Keratinocyte (primary cell): ENCODE measurements around the gene CD247. TPM values are rescaled to one million over a fixed set of nuclear protein-coding genes. Genes with fewer than 3 reads are reported as not detected.

Experiments
- DNase-seq: peaks from one replicate; pipeline ENCODE4 v3.0.0-alpha.2; 2011; ENCODE audit warnings: low read depth, missing footprints, low spot score
- FAIRE-seq: peaks from 2 replicates; lab custom pipeline; 2011; peaks lifted over from hg19 to GRCh38; lab: Jason Lieb, UNC
- H2AFZ ChIP-seq: 2 replicates; pipeline ENCODE4 v1.6.0; 2012; ENCODE audit warnings: low read length, control low read depth, inconsistent platforms; ENCODE audit not compliant: control insufficient read depth
- H3K27ac ChIP-seq: 2 replicates; pipeline ENCODE4 v1.5.1; 2011; ENCODE audit warnings: low read length; ENCODE audit not compliant: control insufficient read depth, insufficient read depth
- H3K27me3 ChIP-seq: 3 replicates; pipeline ENCODE4 v1.6.0; 2011; ENCODE audit warnings: low read length; ENCODE audit not compliant: control insufficient read depth, insufficient read depth; ENCODE audit errors: extremely low read depth
- H3K36me3 ChIP-seq, 2 experiments: 2 replicates in 1 of 2; 3 replicates in 1 of 2; pipeline ENCODE4 v1.5.1; 2011; ENCODE audit warnings: low read length in 2 of 2, mild to moderate bottlenecking in 1 of 2; ENCODE audit not compliant: control insufficient read depth in 2 of 2, insufficient read depth in 2 of 2; ENCODE audit errors: extremely low read depth in 1 of 2
- H3K4me1 ChIP-seq: 3 replicates; pipeline ENCODE4 v1.5.1; 2011; ENCODE audit warnings: low read length; ENCODE audit not compliant: control insufficient read depth, insufficient read depth; ENCODE audit errors: extremely low read depth
- H3K4me2 ChIP-seq: 3 replicates; pipeline ENCODE4 v1.6.0; 2011; ENCODE audit warnings: low read depth, low read length; ENCODE audit not compliant: control insufficient read depth, insufficient read depth; ENCODE audit errors: extremely low read depth
- H3K4me3 ChIP-seq, 3 experiments: fragments of 200-600 bp in 1 of 3; sonication (generic) in 1 of 3; 2 replicates in 2 of 3; 3 replicates in 1 of 3; pipeline ENCODE4 v1.5.1; 2011 to 2016; ENCODE audit warnings: low read length in 3 of 3, mild to moderate bottlenecking in 3 of 3, control low read depth in 2 of 3, inconsistent platforms in 1 of 3, low read depth in 1 of 3, mixed read lengths in 1 of 3, mixed run types in 1 of 3, moderate library complexity in 1 of 3; ENCODE audit not compliant: control insufficient read depth in 2 of 3, insufficient read depth in 2 of 3; ENCODE audit errors: extremely low read depth in 1 of 3
- H3K79me2 ChIP-seq: 2 replicates; pipeline ENCODE4 v1.6.0; 2012; ENCODE audit warnings: low read length; ENCODE audit not compliant: control insufficient read depth, insufficient read depth
- H3K9ac ChIP-seq: 3 replicates; pipeline ENCODE4 v1.6.0; 2011; ENCODE audit warnings: low read length; ENCODE audit not compliant: control insufficient read depth, insufficient read depth; ENCODE audit errors: extremely low read depth
- H3K9me1 ChIP-seq: 3 replicates; pipeline ENCODE4 v1.6.0; 2011; ENCODE audit warnings: low read length; ENCODE audit not compliant: control insufficient read depth, insufficient read depth; ENCODE audit errors: extremely low read depth
- H3K9me3 ChIP-seq: 2 replicates; pipeline ENCODE4 v1.5.1; 2012; ENCODE audit warnings: low read depth, low read length; ENCODE audit not compliant: control insufficient read depth
- H4K20me1 ChIP-seq: 3 replicates; pipeline ENCODE4 v1.6.0; 2011; ENCODE audit warnings: low read length; ENCODE audit not compliant: control insufficient read depth, insufficient read depth; ENCODE audit errors: extremely low read depth
- EZH2 ChIP-seq: IDR thresholded peaks from one replicate; pipeline ENCODE4 v1.6.1; 2012; ENCODE audit warnings: inconsistent platforms, mild to moderate bottlenecking, low read length, moderate library complexity
- dilution Hi-C: fragments of 300-500 bp; cut with MboI; formaldehyde crosslinking; loops from one replicate; pipeline ENCODE4 v1.7.0; 2020; ENCODE audit warnings: low sequenced_read_pairs; ENCODE audit not compliant: extremely low pct_ligation_motif_present
- polyA plus RNA-seq, 5 experiments: library from polyadenylated mRNA; depleted of rRNA in 3 of 5; stranded (reverse) in 3 of 5; stranded (forward) in 1 of 5; unstranded in 1 of 5; fragments of >200 nt; gene quantifications; 1 replicate in 1 of 5; 2 replicates in 3 of 5; 3 replicates in 1 of 5; pipeline versions ENCODE4 v1.2.1 to v1.2.3, GENCODE V29; 2011 to 2012; ENCODE audit warnings: missing spikeins in 2 of 5, low read depth in 1 of 5, low replicate concordance in 1 of 5
- TF ChIP-seq, protein P1 (sequence below), 3 experiments: IDR thresholded peaks in 1 of 3; conservative IDR thresholded peaks in 1 of 3; optimal IDR thresholded peaks in 1 of 3; 2 replicates in 2 of 3; 3 replicates in 1 of 3; pipeline versions ENCODE3 to v1.5.1; 2011; ENCODE audit warnings: low read length in 3 of 3, mild to moderate bottlenecking in 3 of 3, moderate library complexity in 2 of 3, control low read depth in 1 of 3, inconsistent platforms in 1 of 3; ENCODE audit not compliant: insufficient read depth in 2 of 3; ENCODE audit errors: extremely low read depth in 1 of 3

CD247 gene
- polyA plus RNA-seq, 1 donor (not counting 4 experiments of a cell fraction or from before 2014, with no cell fraction given): not detected

GRCh38 chr1:167563579-167564246, 45.4 kb upstream of the CD247 start:
- dilution Hi-C loops: no loop called here
- Histone ChIP-seq H3K36me3 (no peaks in the 10 kb centered on the region), H3K9ac (no peak overlapping the region), H3K4me2 (no peak overlapping the region), H3K27me3 (no peaks in the 10 kb centered on the region), H3K4me3 (no peak overlapping the region), H3K27ac (no peak overlapping the region), H3K9me1 (peaks cover 2% of the 10 kb centered on the region), H4K20me1 (no peaks in the 10 kb centered on the region), H3K9me3 (no peaks in the 10 kb centered on the region), H2AFZ (no peak overlapping the region), H3K79me2 (no peaks in the 10 kb centered on the region), H3K4me1 (peaks cover 15% of the 10 kb centered on the region)
- DNase-seq: no peak
- TF ChIP-seq, protein P1, sequence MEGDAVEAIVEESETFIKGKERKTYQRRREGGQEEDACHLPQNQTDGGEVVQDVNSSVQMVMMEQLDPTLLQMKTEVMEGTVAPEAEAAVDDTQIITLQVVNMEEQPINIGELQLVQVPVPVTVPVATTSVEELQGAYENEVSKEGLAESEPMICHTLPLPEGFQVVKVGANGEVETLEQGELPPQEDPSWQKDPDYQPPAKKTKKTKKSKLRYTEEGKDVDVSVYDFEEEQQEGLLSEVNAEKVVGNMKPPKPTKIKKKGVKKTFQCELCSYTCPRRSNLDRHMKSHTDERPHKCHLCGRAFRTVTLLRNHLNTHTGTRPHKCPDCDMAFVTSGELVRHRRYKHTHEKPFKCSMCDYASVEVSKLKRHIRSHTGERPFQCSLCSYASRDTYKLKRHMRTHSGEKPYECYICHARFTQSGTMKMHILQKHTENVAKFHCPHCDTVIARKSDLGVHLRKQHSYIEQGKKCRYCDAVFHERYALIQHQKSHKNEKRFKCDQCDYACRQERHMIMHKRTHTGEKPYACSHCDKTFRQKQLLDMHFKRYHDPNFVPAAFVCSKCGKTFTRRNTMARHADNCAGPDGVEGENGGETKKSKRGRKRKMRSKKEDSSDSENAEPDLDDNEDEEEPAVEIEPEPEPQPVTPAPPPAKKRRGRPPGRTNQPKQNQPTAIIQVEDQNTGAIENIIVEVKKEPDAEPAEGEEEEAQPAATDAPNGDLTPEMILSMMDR (optimal IDR thresholded peaks at IDR 0.05 in 1 of 3, IDR thresholded peaks at IDR 0.05 in 1 of 3, conservative IDR thresholded peaks at IDR 0.05 in 1 of 3; ENCODE audit: extremely low read depth in 1 of 3, insufficient read depth in 2 of 3, low read length in 3 of 3): no peak
- TF ChIP-seq EZH2: no peak
- no peak for FAIRE-seq

- Histone ChIP-seq H4K20me1 (no peaks in the 10 kb centered on the region), H3K4me3 (no peak overlapping the region), H3K79me2 (no peaks in the 10 kb centered on the region), H3K9me3 (no peaks in the 10 kb centered on the region), H3K4me2 (no peak overlapping the region), H3K9me1 (peaks cover 2% of the 10 kb centered on the region), H3K27ac (no peak overlapping the region), H2AFZ (no peak overlapping the region), H3K9ac (no peak overlapping the region), H3K4me1 (peaks cover 15% of the 10 kb centered on the region), H3K36me3 (no peaks in the 10 kb centered on the region), H3K27me3 (no peaks in the 10 kb centered on the region)
- no peak for DNase-seq
- TF ChIP-seq, protein P1 (optimal IDR thresholded peaks at IDR 0.05 in 1 of 3, IDR thresholded peaks at IDR 0.05 in 1 of 3, conservative IDR thresholded peaks at IDR 0.05 in 1 of 3; ENCODE audit: extremely low read depth in 1 of 3, insufficient read depth in 2 of 3, low read length in 3 of 3): no peak
- no peak for TF ChIP-seq EZH2
- dilution Hi-C loops: no loop called here
- FAIRE-seq: no peak
Observed at GRCh38 chr1:167562702-167563101, 44.4 kb upstream of the CD247 start.
